OCI-LY3 (cell line): ENCODE data around the gene MIPOL1.

Experiments used
- EZH2phosphoT487 ChIP-seq: fragments of 200-600 bp; shearing (Covaris generic); IDR thresholded peaks from 2 replicates; pipeline ENCODE4 v1.6.1; 2018; ENCODE audit warnings: antibody characterized with exemption, mixed run types, low read depth
- TF ChIP-seq, protein P1 (sequence below): fragments of 200-600, 300-600 bp; sonication (generic); IDR thresholded peaks from 2 replicates; pipeline ENCODE4 v1.5.1; 2014; ENCODE audit warnings: antibody characterized with exemption, low read length, low read depth

DNA sequence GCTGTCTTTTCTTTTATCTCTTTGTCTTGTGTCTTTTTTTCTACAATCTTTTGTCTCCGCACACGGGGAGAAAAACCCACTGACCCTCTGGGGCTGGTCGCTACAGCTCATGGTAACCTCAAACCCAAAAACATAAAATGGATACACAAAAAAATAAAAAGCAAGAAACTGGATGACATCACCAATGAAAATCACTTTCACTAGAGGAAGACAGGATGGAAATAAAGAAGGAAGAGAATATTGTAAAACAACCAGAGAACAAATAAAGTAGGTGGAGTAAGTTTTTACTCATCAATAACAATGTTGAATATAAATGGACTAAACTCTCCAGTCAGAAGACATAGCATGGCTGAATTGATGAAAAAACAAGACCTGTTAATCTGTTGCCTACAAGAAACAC is 17.6 kb downstream of the MIPOL1 start:
- TF ChIP-seq, protein P1, sequence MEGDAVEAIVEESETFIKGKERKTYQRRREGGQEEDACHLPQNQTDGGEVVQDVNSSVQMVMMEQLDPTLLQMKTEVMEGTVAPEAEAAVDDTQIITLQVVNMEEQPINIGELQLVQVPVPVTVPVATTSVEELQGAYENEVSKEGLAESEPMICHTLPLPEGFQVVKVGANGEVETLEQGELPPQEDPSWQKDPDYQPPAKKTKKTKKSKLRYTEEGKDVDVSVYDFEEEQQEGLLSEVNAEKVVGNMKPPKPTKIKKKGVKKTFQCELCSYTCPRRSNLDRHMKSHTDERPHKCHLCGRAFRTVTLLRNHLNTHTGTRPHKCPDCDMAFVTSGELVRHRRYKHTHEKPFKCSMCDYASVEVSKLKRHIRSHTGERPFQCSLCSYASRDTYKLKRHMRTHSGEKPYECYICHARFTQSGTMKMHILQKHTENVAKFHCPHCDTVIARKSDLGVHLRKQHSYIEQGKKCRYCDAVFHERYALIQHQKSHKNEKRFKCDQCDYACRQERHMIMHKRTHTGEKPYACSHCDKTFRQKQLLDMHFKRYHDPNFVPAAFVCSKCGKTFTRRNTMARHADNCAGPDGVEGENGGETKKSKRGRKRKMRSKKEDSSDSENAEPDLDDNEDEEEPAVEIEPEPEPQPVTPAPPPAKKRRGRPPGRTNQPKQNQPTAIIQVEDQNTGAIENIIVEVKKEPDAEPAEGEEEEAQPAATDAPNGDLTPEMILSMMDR = no peak
- TF ChIP-seq EZH2phosphoT487 = no peak
